ENCODE results near the gene SH2D7.

The SH2D7 gene

DNA sequence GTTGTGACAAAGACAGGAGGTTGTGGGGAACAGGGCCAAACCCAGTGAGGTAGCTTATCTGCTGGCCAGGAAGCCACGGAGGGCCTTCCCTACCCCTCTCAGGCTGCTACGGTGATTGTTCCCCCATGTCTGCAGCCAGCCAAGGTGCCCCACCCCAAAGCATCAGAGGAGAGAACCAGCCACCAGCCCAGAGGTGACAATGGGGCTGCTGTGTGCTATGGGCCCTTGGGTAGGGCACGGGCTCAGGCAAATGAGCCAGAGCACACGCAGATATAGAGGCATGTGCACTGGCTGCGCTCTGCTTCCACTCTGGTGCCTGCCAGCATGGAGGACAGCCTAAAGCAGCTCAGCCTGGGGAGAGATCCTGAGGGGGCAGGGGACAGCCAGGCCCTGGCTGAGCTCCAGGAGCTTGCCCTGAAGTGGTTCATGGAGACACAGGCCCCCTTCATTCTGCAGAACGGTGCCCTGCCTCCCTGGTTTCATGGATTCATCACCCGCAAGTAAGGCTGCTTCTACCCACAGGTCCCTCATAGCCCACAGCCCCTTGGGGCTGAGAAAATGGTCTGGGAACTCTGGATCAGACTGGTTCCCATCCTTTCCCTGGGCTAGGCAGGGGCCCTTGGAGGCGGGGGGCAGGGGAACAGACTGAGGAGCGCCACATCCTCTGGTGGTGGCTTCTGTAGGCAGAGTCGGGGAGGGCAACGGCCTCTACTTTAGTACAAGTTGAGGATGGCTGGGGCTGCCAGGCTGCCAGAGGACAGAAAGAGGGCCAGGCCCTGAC is at the start of gene SH2D7:
TSS of gene SH2D7 (plus strand) at position 301 of the 781 bp plus-strand sequence. CDS start at position 325, 24 bp downstream.
- in situ Hi-C loops (cut with HindIII; ENCODE audit: low sequenced_read_pairs) = no loop called here
- no peak within 1 kb of the TSS for H3K4me3 ChIP-seq (ENCODE audit: low read depth, low read length)
- TF ChIP-seq, protein P1, sequence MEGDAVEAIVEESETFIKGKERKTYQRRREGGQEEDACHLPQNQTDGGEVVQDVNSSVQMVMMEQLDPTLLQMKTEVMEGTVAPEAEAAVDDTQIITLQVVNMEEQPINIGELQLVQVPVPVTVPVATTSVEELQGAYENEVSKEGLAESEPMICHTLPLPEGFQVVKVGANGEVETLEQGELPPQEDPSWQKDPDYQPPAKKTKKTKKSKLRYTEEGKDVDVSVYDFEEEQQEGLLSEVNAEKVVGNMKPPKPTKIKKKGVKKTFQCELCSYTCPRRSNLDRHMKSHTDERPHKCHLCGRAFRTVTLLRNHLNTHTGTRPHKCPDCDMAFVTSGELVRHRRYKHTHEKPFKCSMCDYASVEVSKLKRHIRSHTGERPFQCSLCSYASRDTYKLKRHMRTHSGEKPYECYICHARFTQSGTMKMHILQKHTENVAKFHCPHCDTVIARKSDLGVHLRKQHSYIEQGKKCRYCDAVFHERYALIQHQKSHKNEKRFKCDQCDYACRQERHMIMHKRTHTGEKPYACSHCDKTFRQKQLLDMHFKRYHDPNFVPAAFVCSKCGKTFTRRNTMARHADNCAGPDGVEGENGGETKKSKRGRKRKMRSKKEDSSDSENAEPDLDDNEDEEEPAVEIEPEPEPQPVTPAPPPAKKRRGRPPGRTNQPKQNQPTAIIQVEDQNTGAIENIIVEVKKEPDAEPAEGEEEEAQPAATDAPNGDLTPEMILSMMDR (IDR thresholded peaks at IDR 0.05; ENCODE audit: low read depth, low read length, missing control alignments) = no peak
- no peak for DNase-seq (ENCODE audit: low read depth)

DNA sequence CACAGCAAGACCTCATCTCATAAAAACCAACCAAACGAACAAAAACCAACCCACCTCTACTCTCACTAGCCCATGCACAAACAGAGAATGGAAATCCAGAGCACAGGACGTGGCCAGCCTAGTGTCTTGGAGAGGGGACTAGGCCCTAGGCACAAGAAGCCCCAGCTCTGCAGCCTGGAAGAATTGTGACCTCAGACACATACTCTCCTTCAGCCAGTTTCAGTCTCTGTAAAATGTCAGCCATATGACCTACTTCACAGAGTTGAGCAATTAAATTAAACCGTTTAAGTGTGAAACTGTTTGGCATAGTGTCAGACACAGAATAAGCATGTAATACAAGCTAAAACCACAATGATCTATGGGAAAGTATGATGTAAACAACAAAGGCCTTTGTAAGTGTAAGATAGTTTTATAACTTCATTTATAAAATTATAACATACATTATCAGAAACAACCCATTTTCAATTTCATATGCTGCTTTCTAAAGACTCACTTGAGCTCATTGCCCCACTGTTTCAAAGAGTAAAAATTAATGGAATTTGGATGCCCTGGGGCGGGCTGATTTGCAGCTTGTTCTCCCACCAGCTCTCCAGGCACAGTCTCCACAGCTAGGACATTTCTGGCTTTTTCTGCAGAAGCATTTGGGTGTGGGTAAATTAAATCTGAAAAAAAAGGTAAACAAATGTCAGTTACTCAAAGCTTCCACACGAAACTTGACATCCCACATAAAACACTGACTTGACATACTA is 47.8 kb upstream of the SH2D7 start:
- TF ChIP-seq, protein P1 (IDR thresholded peaks at IDR 0.05; ENCODE audit: low read depth, low read length, missing control alignments) = no peak
- DNase-seq (ENCODE audit: low read depth) = no peak
- in situ Hi-C loops (cut with HindIII; ENCODE audit: low sequenced_read_pairs) = no loop called here
- H3K4me3 ChIP-seq (ENCODE audit: low read depth, low read length) = no peak overlapping the region

DNA sequence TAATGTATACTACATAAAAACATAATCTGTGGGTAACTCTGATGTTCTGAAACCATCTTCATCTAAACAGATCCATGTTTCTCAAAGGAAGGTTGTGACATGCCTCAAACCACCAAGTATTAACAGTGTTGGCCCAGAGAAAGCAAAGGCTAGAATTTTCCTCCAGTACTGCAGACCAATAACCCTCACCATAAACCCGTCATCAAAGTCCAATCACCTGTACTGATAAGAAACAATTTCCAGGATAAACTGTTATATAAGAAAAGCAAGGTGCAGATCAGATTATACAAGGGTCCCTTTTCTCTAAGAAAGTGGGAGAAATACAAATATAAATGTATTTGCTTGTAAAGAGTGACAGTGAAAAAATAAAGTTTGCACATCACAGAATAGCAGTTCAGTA is 47.2 kb upstream of the SH2D7 start:
- H3K4me3 ChIP-seq (ENCODE audit: low read depth, low read length) = no peak overlapping the region
- DNase-seq (ENCODE audit: low read depth) = no peak
- in situ Hi-C loops (cut with HindIII; ENCODE audit: low sequenced_read_pairs) = no loop called here
- TF ChIP-seq, protein P1 (IDR thresholded peaks at IDR 0.05; ENCODE audit: low read depth, low read length, missing control alignments) = no peak

DNA sequence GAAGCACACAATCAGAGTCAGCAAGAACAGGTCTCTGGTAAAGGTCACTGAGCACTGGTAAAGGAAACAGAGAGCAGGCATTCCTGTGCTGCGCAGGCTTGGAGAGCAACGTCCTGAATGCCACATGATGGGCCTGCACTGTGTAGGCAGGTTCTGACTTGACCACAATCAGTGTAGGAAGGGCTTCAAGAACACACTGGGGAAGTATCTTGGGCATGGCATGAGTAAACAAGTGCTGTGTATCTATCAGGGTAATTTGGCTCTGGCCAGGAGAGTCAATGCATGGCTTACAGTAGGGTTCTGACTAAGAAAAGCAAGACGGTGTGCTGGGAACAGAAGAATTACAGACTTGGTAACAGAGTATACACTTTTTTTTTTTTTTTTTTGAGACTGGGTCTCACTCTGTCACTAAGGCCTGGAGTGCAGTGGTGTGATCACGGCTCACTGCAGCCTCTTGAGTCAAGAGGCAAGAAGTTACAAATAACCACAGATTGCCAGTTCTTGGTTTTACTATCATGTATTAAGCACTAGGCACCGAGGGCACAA is 45.5 kb upstream of the SH2D7 start:
- no peak for DNase-seq (ENCODE audit: low read depth)
- H3K4me3 ChIP-seq (ENCODE audit: low read depth, low read length) = no peak overlapping the region
- in situ Hi-C loops (cut with HindIII; ENCODE audit: low sequenced_read_pairs) = no loop called here
- TF ChIP-seq, protein P1 (IDR thresholded peaks at IDR 0.05; ENCODE audit: low read depth, low read length, missing control alignments) = no peak

DNA sequence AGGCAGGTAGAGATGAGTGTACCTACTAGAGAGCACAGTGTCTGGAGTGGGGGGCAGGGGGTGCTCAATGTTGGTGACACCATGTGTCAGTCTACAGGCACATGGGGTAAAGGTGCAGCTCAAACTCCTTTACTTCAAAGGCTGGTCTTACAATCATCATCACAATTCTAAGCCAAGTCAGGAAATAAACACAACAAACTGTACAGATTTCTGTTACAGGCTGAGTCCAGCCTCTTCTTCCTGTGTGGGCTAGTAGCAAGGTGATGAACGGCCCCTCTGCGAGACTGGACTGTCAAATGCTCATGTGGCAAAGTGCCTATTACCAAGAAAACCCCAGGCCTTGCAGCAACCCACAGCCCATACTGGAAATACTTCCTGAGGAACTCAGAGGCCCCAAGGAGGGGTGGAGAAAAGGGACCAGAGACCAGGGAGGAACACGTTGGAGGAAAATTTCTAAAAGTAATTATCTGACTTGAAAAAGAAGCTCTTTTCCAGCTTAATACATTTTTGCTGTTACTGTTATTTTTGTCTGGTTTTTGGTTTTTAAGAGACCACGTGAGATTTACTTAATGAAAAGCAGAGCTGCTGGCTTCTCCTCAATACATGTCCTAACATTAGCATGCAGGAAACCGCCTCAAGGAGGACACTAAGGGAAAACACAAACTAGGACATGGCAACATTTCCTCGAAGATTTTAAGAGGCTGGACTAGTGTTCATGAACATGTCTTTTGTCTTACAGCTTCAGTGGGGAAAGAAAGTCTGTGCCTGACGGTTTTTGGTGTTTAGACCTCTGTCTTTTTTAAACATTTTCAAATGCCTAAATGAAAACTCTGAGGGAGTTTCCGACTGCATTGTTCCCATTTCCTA is 44.4 kb upstream of the SH2D7 start:
- TF ChIP-seq, protein P1 (IDR thresholded peaks at IDR 0.05; ENCODE audit: low read depth, low read length, missing control alignments) = no peak
- DNase-seq (ENCODE audit: low read depth) = no peak
- in situ Hi-C loops (cut with HindIII; ENCODE audit: low sequenced_read_pairs) = no loop called here
- no peak overlapping the region for H3K4me3 ChIP-seq (ENCODE audit: low read depth, low read length)

DNA sequence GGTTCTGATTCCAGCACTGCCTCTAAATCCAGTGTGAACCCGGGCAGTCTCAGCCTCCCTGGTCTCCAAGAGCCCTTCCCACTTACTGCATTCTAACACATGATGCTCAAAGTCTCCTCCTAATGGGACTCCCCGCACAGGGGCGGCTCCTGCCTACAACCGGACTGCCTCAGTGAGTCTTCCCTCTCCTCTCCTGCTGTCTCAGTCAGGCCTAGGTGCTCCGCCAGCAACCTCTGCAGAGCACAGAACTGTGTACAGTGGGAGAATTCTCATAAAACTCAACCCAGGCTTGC is 43.8 kb upstream of the SH2D7 start:
- DNase-seq (ENCODE audit: low read depth) = no peak
- H3K4me3 ChIP-seq (ENCODE audit: low read depth, low read length) = no peak overlapping the region
- TF ChIP-seq, protein P1 (IDR thresholded peaks at IDR 0.05; ENCODE audit: low read depth, low read length, missing control alignments) = no peak
- in situ Hi-C loops (cut with HindIII; ENCODE audit: low sequenced_read_pairs) = no loop called here

Measured in astrocyte of the cerebellum (primary cell).